ENCODE measurements around the gene PRKCZ. TPM values are rescaled to one million over a fixed set of nuclear protein-coding genes. Genes with fewer than 3 reads are reported as not detected.
A peak's percentile ranks its signal among the peaks of the same experiment; 100 is the strongest.

The PRKCZ gene
- total and polyA plus RNA-seq, 2 experiments from 2014 or later, result 1.4 to 2.8 TPM

GRCh38 chr1:2108213-2108876, 58.1 kb downstream of the PRKCZ start:
- no peaks in the 10 kb centered on the region for H3K79me2 ChIP-seq (ENCODE audit: insufficient read depth)
- H4K20me1 ChIP-seq (ENCODE audit: insufficient read depth), result no peaks in the 10 kb centered on the region
- peak; percentile 58 for DNase-seq
- no peak overlapping the region for H3K4me2 ChIP-seq (ENCODE audit: unreplicated experiment)
- H3K36me3 ChIP-seq (ENCODE audit: low read depth), result no peaks in the 10 kb centered on the region
- in situ Hi-C loops (cut with MboI), result no loop called here
- no peaks in the 10 kb centered on the region for H3K9me2 ChIP-seq (ENCODE audit: insufficient read depth)
- no peaks in the 10 kb centered on the region for H3K9me3 ChIP-seq (ENCODE audit: low read depth)
- 61 to 62% methylated on average over 30 to 33 of the region's 33 CpGs for WGBS, 2 experiments (ENCODE audit: low coverage in 1 of 2, low lambda C conversion rate in 2 of 2, missing lambda C conversion rate in 2 of 2)
- no peak overlapping the region for H3K27ac ChIP-seq
- TF ChIP-seq EZH2 (IDR thresholded peaks at IDR 0.05; ENCODE audit: insufficient read depth, poor library complexity, severe bottlenecking) (no peak), EZH2phosphoT487 (IDR thresholded peaks at IDR 0.05; ENCODE audit: insufficient read depth, low read depth) (no peak)
- H3K27me3 ChIP-seq (replicated peaks; ENCODE audit: insufficient read depth), result no peaks in the 10 kb centered on the region
- no peaks in the 10 kb centered on the region for H3F3A ChIP-seq (ENCODE audit: insufficient read depth)
- H2AFZ ChIP-seq, result no peak overlapping the region
- no peak overlapping the region for H3K4me3 ChIP-seq
- no peaks in the 10 kb centered on the region for H3K4me1 ChIP-seq (ENCODE audit: insufficient read depth)
- H3K9ac ChIP-seq, result no peak overlapping the region

- no peaks in the 10 kb centered on the region for H4K20me1 ChIP-seq (ENCODE audit: insufficient read depth)
- H3K9me3 ChIP-seq (ENCODE audit: low read depth), result no peaks in the 10 kb centered on the region
- no peaks in the 10 kb centered on the region; the same call in 1 of the 2 replicates for H3K27me3 ChIP-seq (replicated peaks; ENCODE audit: insufficient read depth)
- no peaks in the 10 kb centered on the region for H3K36me3 ChIP-seq (ENCODE audit: low read depth)
- H3K9me2 ChIP-seq (ENCODE audit: insufficient read depth), result no peaks in the 10 kb centered on the region
- H3K4me1 ChIP-seq (ENCODE audit: insufficient read depth), result no peaks in the 10 kb centered on the region
- DNase-seq, result no peak
- H3K4me3 ChIP-seq, result no peak overlapping the region
- no peak overlapping the region for H3K27ac ChIP-seq
- H3K79me2 ChIP-seq (ENCODE audit: insufficient read depth), result no peaks in the 10 kb centered on the region
- H3K4me2 ChIP-seq (ENCODE audit: unreplicated experiment), result no peak overlapping the region
- H3F3A ChIP-seq (ENCODE audit: insufficient read depth), result no peaks in the 10 kb centered on the region
- no peak for TF ChIP-seq EZH2phosphoT487 (IDR thresholded peaks at IDR 0.05; ENCODE audit: insufficient read depth, low read depth)
- TF ChIP-seq EZH2 (IDR thresholded peaks at IDR 0.05; ENCODE audit: insufficient read depth, poor library complexity, severe bottlenecking), result no peak
- 68 to 77% methylated on average over 21 to 28 of the region's 28 CpGs for WGBS, 2 experiments (ENCODE audit: low coverage in 1 of 2, low lambda C conversion rate in 2 of 2, missing lambda C conversion rate in 2 of 2)
- no peak overlapping the region for H3K9ac ChIP-seq
- no peak overlapping the region for H2AFZ ChIP-seq
- in situ Hi-C loops (cut with MboI), result no loop called here
Measured at GRCh38 chr1:2108877-2109580, 58.8 kb downstream of the PRKCZ start.

- no peak for DNase-seq
- Histone ChIP-seq H2AFZ (no peak overlapping the region), H3K36me3 (ENCODE audit: low read depth) (no peaks in the 10 kb centered on the region), H3K27me3 (replicated peaks; ENCODE audit: insufficient read depth) (peaks cover 6% of the 10 kb centered on the region), H3K9me2 (ENCODE audit: insufficient read depth) (no peaks in the 10 kb centered on the region), H3K27ac (no peak overlapping the region), H4K20me1 (ENCODE audit: insufficient read depth) (no peaks in the 10 kb centered on the region), H3K4me2 (ENCODE audit: unreplicated experiment) (no peak overlapping the region), H3K4me3 (no peak overlapping the region), H3K4me1 (ENCODE audit: insufficient read depth) (no peaks in the 10 kb centered on the region), H3K9me3 (ENCODE audit: low read depth) (no peaks in the 10 kb centered on the region), H3K79me2 (ENCODE audit: insufficient read depth) (no peaks in the 10 kb centered on the region), H3F3A (ENCODE audit: insufficient read depth) (no peaks in the 10 kb centered on the region), H3K9ac (no peak overlapping the region)
- TF ChIP-seq EZH2 (IDR thresholded peaks at IDR 0.05; ENCODE audit: insufficient read depth, poor library complexity, severe bottlenecking) (no peak), EZH2phosphoT487 (IDR thresholded peaks at IDR 0.05; ENCODE audit: insufficient read depth, low read depth) (no peak)
- 63 to 72% methylated on average over 22 to 24 of the region's 24 CpGs for WGBS, 2 experiments (ENCODE audit: low coverage in 1 of 2, low lambda C conversion rate in 2 of 2, missing lambda C conversion rate in 2 of 2)
- in situ Hi-C loops (cut with MboI), result no loop called here
Measured at GRCh38 chr1:2109581-2110021, 59.4 kb downstream of the PRKCZ start.

GRCh38 chr1:2110191-2110737, 60.1 kb downstream of the PRKCZ start:
- Histone ChIP-seq H3K4me2 (ENCODE audit: unreplicated experiment) (no peak overlapping the region), H2AFZ (no peak overlapping the region), H3K36me3 (ENCODE audit: low read depth) (no peaks in the 10 kb centered on the region), H3K9me3 (ENCODE audit: low read depth) (no peaks in the 10 kb centered on the region), H3K4me3 (no peak overlapping the region), H3K27me3 (replicated peaks; ENCODE audit: insufficient read depth) (peaks cover 12% of the 10 kb centered on the region), H3K79me2 (ENCODE audit: insufficient read depth) (no peaks in the 10 kb centered on the region), H3K9me2 (ENCODE audit: insufficient read depth) (no peaks in the 10 kb centered on the region), H3F3A (ENCODE audit: insufficient read depth) (no peaks in the 10 kb centered on the region), H4K20me1 (ENCODE audit: insufficient read depth) (no peaks in the 10 kb centered on the region), H3K27ac (no peak overlapping the region), H3K4me1 (ENCODE audit: insufficient read depth) (no peaks in the 10 kb centered on the region; the same call in 1 of the 2 replicates), H3K9ac (no peak overlapping the region)
- TF ChIP-seq EZH2 (IDR thresholded peaks at IDR 0.05; ENCODE audit: insufficient read depth, poor library complexity, severe bottlenecking), result no peak
- TF ChIP-seq EZH2phosphoT487 (IDR thresholded peaks at IDR 0.05; ENCODE audit: insufficient read depth, low read depth), result no peak
- DNase-seq, result no peak
- in situ Hi-C loops (cut with MboI), result no loop called here
- WGBS, 2 experiments (ENCODE audit: low coverage in 1 of 2, low lambda C conversion rate in 2 of 2, missing lambda C conversion rate in 2 of 2), result 77 to 82% methylated on average over 13 to 17 of the region's 18 CpGs

Measured in GM23248 (cell line).